Endodermal cell (in vitro differentiated cells): ENCODE results near the gene CSRP2. TPM values are rescaled to one million over a fixed set of nuclear protein-coding genes. Genes with fewer than 3 reads are reported as not detected.

Experiments
- DNase-seq: peaks from one replicate; pipeline ENCODE4 v3.0.0-alpha.2; 2017
- H3K27ac ChIP-seq: 2 replicates; pipeline ENCODE4 v1.5.1; 2013; ENCODE audit warnings: mild to moderate bottlenecking, low read depth, low read length, moderate library complexity
- H3K27me3 ChIP-seq: 2 replicates; pipeline ENCODE4 v1.6.1; 2013; ENCODE audit warnings: mild to moderate bottlenecking, low read length, moderate library complexity; ENCODE audit not compliant: insufficient read depth, control insufficient read depth, poor library complexity, severe bottlenecking
- H3K36me3 ChIP-seq: 2 replicates; pipeline ENCODE4 v1.7.0; 2013; ENCODE audit warnings: mild to moderate bottlenecking, low read length, moderate library complexity; ENCODE audit not compliant: control insufficient read depth, insufficient read depth
- H3K4me1 ChIP-seq: one replicate; pipeline ENCODE4 v1.7.0; 2013; ENCODE audit warnings: low read length; ENCODE audit not compliant: control insufficient read depth, insufficient read depth
- H3K4me3 ChIP-seq: 2 replicates; pipeline ENCODE4 v1.5.1; 2013; ENCODE audit warnings: mild to moderate bottlenecking, low read length, moderate library complexity
- H3K9ac ChIP-seq: 2 replicates; pipeline ENCODE4 v1.6.1; 2013; ENCODE audit warnings: mild to moderate bottlenecking, low read length, moderate library complexity; ENCODE audit not compliant: poor library complexity, severe bottlenecking; ENCODE audit errors: extremely low read depth
- H3K9me3 ChIP-seq: 2 replicates; pipeline ENCODE4 v1.6.1; 2013; ENCODE audit warnings: mild to moderate bottlenecking, low read length, moderate library complexity; ENCODE audit not compliant: control insufficient read depth
- H3K27ac Mint-ChIP-seq: 2 replicates; pipeline ENCODE4 v1.8.0; 2020; ENCODE audit warnings: mixed read lengths
- H3K27me3 Mint-ChIP-seq: 2 replicates; pipeline ENCODE4 v1.8.0; 2021; ENCODE audit warnings: mild to moderate bottlenecking, mixed read lengths; ENCODE audit not compliant: insufficient read depth
- H3K36me3 Mint-ChIP-seq: 2 replicates; pipeline ENCODE4 v1.8.0; 2020; ENCODE audit warnings: low read depth, mixed read lengths
- H3K4me1 Mint-ChIP-seq: 2 replicates; pipeline ENCODE4 v1.8.0; 2020; ENCODE audit warnings: mixed read lengths
- H3K4me3 Mint-ChIP-seq: 2 replicates; pipeline ENCODE4 v1.8.0; 2020; ENCODE audit warnings: mild to moderate bottlenecking, moderate library complexity, mixed read lengths
- H3K9me3 Mint-ChIP-seq: 2 replicates; pipeline ENCODE4 v1.8.0; 2020; ENCODE audit warnings: mild to moderate bottlenecking, mixed read lengths
- WGBS, 2 experiments: methylation state at CpG; one replicate each; pipeline versions ENCODE4 v1.1.5 to v1.1.7; 2013; ENCODE audit warnings: missing lambda C conversion rate in 2 of 2, mixed read lengths in 1 of 2; ENCODE audit not compliant: insufficient coverage in 1 of 2, insufficient read length in 1 of 2; 5-methylcytosine and 5-hydroxymethylcytosine counted together
- total RNA-seq, 2 donors: library from RNA; stranded (reverse); fragmentation: NEBNext Ultra II Directional in 1 of 2; extraction: Animal tissue kit (Norgen Biotek cat#: 25700) in 1 of 2; gene quantifications; 2 replicates in 1 of 2; 3 replicates in 1 of 2; pipeline ENCODE4 v1.2.1, GENCODE V29; 2021
- TF ChIP-seq, protein P1 (sequence below): fragments of 200-600 bp; sonication (generic); conservative IDR thresholded peaks from 2 replicates; pipeline ENCODE4 v1.5.0; 2021; ENCODE audit warnings: antibody characterized with exemption, mild to moderate bottlenecking

Gene CSRP2
- total RNA-seq, 2 donors from 2014 or later, result 74.7 to 121 TPM

DNA sequence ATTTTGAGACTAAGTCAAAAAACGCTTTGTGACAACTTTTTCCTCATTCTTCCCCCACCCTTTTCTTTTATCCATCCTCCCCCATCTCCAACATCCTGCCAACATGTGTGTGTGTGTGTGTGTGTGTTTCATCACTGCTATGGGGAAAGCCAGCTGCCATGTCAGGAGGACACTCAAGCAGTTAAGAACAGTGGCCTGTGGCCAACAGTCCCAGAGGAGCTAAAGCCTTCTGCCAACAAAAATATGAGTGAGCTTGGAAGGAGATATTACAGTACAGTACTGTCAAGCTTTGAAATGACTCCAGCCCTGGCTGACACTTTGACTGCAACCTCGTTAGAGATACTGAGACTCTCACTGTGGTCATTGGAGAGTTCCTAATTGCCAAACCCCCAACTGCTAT, 5.0 kb upstream of the CSRP2 start:
- WGBS, 2 experiments, result 94 to 100% methylated on average over 1 of the region's 2 CpGs
- Mint-ChIP-seq H3K36me3 (no peaks in the 10 kb centered on the region), H3K4me3 (no peak overlapping the region), H3K27me3 (peaks cover 10% of the 10 kb centered on the region), H3K4me1 (peaks cover 15% of the 10 kb centered on the region), H3K9me3 (no peaks in the 10 kb centered on the region), H3K27ac (no peak overlapping the region)
- Histone ChIP-seq H3K36me3 (no peaks in the 10 kb centered on the region), H3K9ac (no peak overlapping the region), H3K4me1 (peaks cover 6% of the 10 kb centered on the region), H3K4me3 (no peak overlapping the region), H3K9me3 (no peaks in the 10 kb centered on the region), H3K27me3 (peaks cover 19% of the 10 kb centered on the region), H3K27ac (no peak overlapping the region)
- TF ChIP-seq, protein P1, sequence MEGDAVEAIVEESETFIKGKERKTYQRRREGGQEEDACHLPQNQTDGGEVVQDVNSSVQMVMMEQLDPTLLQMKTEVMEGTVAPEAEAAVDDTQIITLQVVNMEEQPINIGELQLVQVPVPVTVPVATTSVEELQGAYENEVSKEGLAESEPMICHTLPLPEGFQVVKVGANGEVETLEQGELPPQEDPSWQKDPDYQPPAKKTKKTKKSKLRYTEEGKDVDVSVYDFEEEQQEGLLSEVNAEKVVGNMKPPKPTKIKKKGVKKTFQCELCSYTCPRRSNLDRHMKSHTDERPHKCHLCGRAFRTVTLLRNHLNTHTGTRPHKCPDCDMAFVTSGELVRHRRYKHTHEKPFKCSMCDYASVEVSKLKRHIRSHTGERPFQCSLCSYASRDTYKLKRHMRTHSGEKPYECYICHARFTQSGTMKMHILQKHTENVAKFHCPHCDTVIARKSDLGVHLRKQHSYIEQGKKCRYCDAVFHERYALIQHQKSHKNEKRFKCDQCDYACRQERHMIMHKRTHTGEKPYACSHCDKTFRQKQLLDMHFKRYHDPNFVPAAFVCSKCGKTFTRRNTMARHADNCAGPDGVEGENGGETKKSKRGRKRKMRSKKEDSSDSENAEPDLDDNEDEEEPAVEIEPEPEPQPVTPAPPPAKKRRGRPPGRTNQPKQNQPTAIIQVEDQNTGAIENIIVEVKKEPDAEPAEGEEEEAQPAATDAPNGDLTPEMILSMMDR, result no peak
- DNase-seq, result peak; percentile 36

GRCh38 chr12:76883151-76883550, 4.3 kb upstream of the CSRP2 start:
- peaks cover 15% of the 10 kb centered on the region for H3K4me1 Mint-ChIP-seq
- Histone ChIP-seq H3K27me3 (peaks cover 19% of the 10 kb centered on the region), H3K4me1 (peaks cover 6% of the 10 kb centered on the region), H3K9me3 (no peaks in the 10 kb centered on the region), H3K36me3 (no peaks in the 10 kb centered on the region), H3K4me3 (no peak overlapping the region), H3K9ac (no peak overlapping the region), H3K27ac (no peak overlapping the region)
- TF ChIP-seq, protein P1, result no peak
- no peak overlapping the region for H3K27ac Mint-ChIP-seq
- H3K27me3 Mint-ChIP-seq, result peaks cover 10% of the 10 kb centered on the region
- H3K36me3 Mint-ChIP-seq, result no peaks in the 10 kb centered on the region
- WGBS, 2 experiments, result 91 to 100% methylated on average over 2 to 6 of the region's 6 CpGs
- H3K4me3 Mint-ChIP-seq, result no peak overlapping the region
- H3K9me3 Mint-ChIP-seq, result no peaks in the 10 kb centered on the region
- DNase-seq, result peak; percentile 50

DNA sequence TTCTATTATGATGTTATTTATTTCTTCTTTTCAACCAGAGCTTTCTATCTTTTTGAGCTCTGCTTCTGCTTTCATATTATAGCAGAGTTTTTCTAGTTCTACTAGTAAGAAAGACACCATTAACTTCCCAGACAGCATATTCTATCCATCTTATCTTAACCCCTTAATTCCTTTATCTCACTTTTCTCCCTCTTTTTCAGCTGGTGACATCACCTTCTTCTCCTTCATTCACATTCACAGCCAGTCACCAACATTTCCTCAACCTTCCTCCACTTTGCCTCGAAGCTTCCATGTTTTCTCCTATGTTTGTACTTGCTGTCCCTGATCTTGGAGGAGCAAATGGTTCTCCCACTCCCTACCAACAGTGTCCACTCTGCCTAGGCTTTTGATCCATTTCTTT, 3.5 kb upstream of the CSRP2 start:
- Histone ChIP-seq H3K9ac (no peak overlapping the region), H3K9me3 (no peaks in the 10 kb centered on the region), H3K27me3 (peaks cover 19% of the 10 kb centered on the region), H3K4me1 (peaks cover 6% of the 10 kb centered on the region), H3K27ac (no peak overlapping the region), H3K36me3 (no peaks in the 10 kb centered on the region), H3K4me3 (no peak overlapping the region)
- H3K27ac Mint-ChIP-seq, result no peak overlapping the region
- H3K4me3 Mint-ChIP-seq, result no peak overlapping the region
- TF ChIP-seq, protein P1, result no peak
- no peak for DNase-seq
- H3K36me3 Mint-ChIP-seq, result no peaks in the 10 kb centered on the region
- no peaks in the 10 kb centered on the region for H3K9me3 Mint-ChIP-seq
- 82 to 100% methylated on average over 1 of the region's 1 CpG for WGBS, 2 experiments
- H3K27me3 Mint-ChIP-seq, result peaks cover 10% of the 10 kb centered on the region
- H3K4me1 Mint-ChIP-seq, result peaks cover 19% of the 10 kb centered on the region
